ENCODE data around the gene SGO2. TPM values are rescaled to one million over a fixed set of nuclear protein-coding genes. Genes with fewer than 3 reads are reported as not detected.

Gene SGO2
- total RNA-seq, 1 experiment from 2014 or later, result 20.1 TPM

DNA sequence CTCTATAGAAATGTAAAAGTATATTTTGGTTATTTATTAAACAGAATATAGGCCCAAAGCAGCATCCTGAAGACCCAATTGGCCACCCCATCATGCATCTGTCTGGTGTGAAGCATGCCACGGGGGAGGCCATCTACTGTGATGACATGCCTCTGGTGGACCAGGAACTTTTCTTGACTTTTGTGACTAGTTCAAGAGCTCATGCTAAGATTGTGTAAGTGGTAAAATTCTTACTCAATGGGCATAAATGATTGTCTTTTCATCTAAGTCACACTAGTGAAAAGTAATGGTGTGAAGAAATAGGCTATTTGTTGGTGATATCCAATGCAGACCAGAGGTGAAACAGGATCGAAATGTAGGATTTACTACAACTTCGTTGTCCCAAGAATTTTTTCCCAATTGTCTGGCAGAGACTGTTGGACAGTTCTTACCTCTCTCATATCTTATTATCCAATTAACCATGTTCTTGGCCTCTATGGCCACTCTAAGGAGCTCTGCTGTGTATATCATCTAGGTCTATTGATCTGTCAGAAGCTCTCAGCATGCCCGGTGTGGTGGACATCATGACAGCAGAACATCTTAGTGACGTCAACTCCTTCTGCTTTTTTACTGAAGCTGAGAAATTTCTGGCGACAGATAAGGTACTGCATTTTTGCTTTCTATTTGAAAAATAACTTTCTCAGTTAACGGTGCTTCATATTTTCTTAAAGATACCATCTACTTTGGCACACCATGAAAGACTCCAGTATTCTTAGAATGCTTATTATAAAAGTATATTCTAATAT, 94.8 kb downstream of the SGO2 start:
- Histone ChIP-seq H3K9me3 (no peaks in the 10 kb centered on the region), H3K4me3 (ENCODE audit: low read depth, low read length) (no peak overlapping the region), H3K27me3 (replicated peaks; ENCODE audit: control insufficient read depth, insufficient read depth, low read length) (no peaks in the 10 kb centered on the region), H3K36me3 (ENCODE audit: control insufficient read depth, insufficient read depth, low read length) (no peaks in the 10 kb centered on the region), H3K4me1 (no peaks in the 10 kb centered on the region)
- ChIA-PET POLR2A (no interaction called here), CTCF (no interaction called here)
- TF ChIP-seq, protein P1, sequence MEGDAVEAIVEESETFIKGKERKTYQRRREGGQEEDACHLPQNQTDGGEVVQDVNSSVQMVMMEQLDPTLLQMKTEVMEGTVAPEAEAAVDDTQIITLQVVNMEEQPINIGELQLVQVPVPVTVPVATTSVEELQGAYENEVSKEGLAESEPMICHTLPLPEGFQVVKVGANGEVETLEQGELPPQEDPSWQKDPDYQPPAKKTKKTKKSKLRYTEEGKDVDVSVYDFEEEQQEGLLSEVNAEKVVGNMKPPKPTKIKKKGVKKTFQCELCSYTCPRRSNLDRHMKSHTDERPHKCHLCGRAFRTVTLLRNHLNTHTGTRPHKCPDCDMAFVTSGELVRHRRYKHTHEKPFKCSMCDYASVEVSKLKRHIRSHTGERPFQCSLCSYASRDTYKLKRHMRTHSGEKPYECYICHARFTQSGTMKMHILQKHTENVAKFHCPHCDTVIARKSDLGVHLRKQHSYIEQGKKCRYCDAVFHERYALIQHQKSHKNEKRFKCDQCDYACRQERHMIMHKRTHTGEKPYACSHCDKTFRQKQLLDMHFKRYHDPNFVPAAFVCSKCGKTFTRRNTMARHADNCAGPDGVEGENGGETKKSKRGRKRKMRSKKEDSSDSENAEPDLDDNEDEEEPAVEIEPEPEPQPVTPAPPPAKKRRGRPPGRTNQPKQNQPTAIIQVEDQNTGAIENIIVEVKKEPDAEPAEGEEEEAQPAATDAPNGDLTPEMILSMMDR (IDR thresholded peaks at IDR 0.05; ENCODE audit: insufficient read depth in 1 of 2, low read depth in 1 of 2, low read length in 1 of 2, severe bottlenecking in 1 of 2, unreplicated experiment in 1 of 2), result no peak
- no peaks in the 10 kb centered on the region for H3K27me3 Mint-ChIP-seq (ENCODE audit: insufficient read depth, unreplicated experiment)
- intact Hi-C loops (cut with micrococcal nuclease; ENCODE audit: unreplicated experiment), result no loop called here
- H3K4me1 Mint-ChIP-seq (ENCODE audit: low read depth, unreplicated experiment), result peaks cover 7% of the 10 kb centered on the region
- no peaks in the 10 kb centered on the region for H3K36me3 Mint-ChIP-seq (ENCODE audit: insufficient read depth, unreplicated experiment)
- BruUV-seq (replicated peaks), result no TSS peak
- H3K27ac Mint-ChIP-seq (ENCODE audit: unreplicated experiment), result no peak overlapping the region
- DNase-seq, result no peak
- no peak overlapping the region for H3K4me3 Mint-ChIP-seq (ENCODE audit: unreplicated experiment)
- no peaks in the 10 kb centered on the region for H3K9me3 Mint-ChIP-seq (ENCODE audit: unreplicated experiment)

GRCh38 chr2:200622106-200622505, 96.1 kb downstream of the SGO2 start:
- Mint-ChIP-seq H3K9me3 (ENCODE audit: unreplicated experiment) (no peaks in the 10 kb centered on the region), H3K4me3 (ENCODE audit: unreplicated experiment) (no peak overlapping the region), H3K27me3 (ENCODE audit: insufficient read depth, unreplicated experiment) (no peaks in the 10 kb centered on the region), H3K4me1 (ENCODE audit: low read depth, unreplicated experiment) (peaks cover 7% of the 10 kb centered on the region), H3K36me3 (ENCODE audit: insufficient read depth, unreplicated experiment) (no peaks in the 10 kb centered on the region), H3K27ac (ENCODE audit: unreplicated experiment) (no peak overlapping the region)
- no peaks in the 10 kb centered on the region for H3K4me1 ChIP-seq
- no peak for DNase-seq
- TF ChIP-seq, protein P1 (IDR thresholded peaks at IDR 0.05; ENCODE audit: insufficient read depth in 1 of 2, low read depth in 1 of 2, low read length in 1 of 2, severe bottlenecking in 1 of 2, unreplicated experiment in 1 of 2), result no peak
- no peaks in the 10 kb centered on the region for H3K9me3 ChIP-seq
- POLR2A ChIA-PET, result no interaction called here
- H3K36me3 ChIP-seq (ENCODE audit: control insufficient read depth, insufficient read depth, low read length), result no peaks in the 10 kb centered on the region
- intact Hi-C loops (cut with micrococcal nuclease; ENCODE audit: unreplicated experiment), result no loop called here
- no peaks in the 10 kb centered on the region for H3K27me3 ChIP-seq (replicated peaks; ENCODE audit: control insufficient read depth, insufficient read depth, low read length)
- H3K4me3 ChIP-seq (ENCODE audit: low read depth, low read length), result no peak overlapping the region
- CTCF ChIA-PET, result interaction anchor here (0.5 to 0.6 kb wide), 2 partner anchors 98 to 1131 kb away, joined by 5 read pairs; no protein-coding TSS in a partner anchor
- BruUV-seq (replicated peaks), result no TSS peak

DNA sequence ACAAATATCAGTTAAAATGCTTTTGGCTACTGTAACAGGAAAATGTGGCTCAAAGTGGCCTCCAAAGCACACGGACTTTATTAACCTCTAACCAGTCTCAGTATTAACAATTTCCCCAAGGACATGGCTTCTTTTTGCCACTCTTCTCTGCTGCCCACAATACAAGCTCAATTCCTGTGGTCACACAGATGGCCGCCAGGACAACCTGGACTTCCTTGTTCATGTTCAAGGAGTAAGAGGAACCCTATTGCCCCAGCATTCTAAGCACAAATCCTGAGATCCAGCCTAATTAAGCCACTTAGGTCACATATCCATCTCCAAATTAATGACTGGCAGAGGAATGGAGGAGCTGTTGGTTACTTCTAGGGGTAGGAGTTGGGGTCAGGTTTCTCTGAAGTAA, 98.0 kb downstream of the SGO2 start:
- no peaks in the 10 kb centered on the region for H3K36me3 Mint-ChIP-seq (ENCODE audit: insufficient read depth, unreplicated experiment)
- intact Hi-C loops (cut with micrococcal nuclease; ENCODE audit: unreplicated experiment), result no loop called here
- H3K4me3 Mint-ChIP-seq (ENCODE audit: unreplicated experiment), result no peak overlapping the region
- no peaks in the 10 kb centered on the region for H3K9me3 ChIP-seq
- H3K9me3 Mint-ChIP-seq (ENCODE audit: unreplicated experiment), result no peaks in the 10 kb centered on the region
- no peaks in the 10 kb centered on the region for H3K27me3 ChIP-seq (replicated peaks; ENCODE audit: control insufficient read depth, insufficient read depth, low read length)
- ChIA-PET CTCF (no interaction called here), POLR2A (no interaction called here)
- no peak for DNase-seq
- H3K27ac Mint-ChIP-seq (ENCODE audit: unreplicated experiment), result no peak overlapping the region
- H3K4me1 ChIP-seq, result no peaks in the 10 kb centered on the region
- TF ChIP-seq, protein P1 (IDR thresholded peaks at IDR 0.05; ENCODE audit: insufficient read depth in 1 of 2, low read depth in 1 of 2, low read length in 1 of 2, severe bottlenecking in 1 of 2, unreplicated experiment in 1 of 2), result no peak
- H3K36me3 ChIP-seq (ENCODE audit: control insufficient read depth, insufficient read depth, low read length), result no peaks in the 10 kb centered on the region
- no TSS peak for BruUV-seq (replicated peaks)
- peaks cover 7% of the 10 kb centered on the region for H3K4me1 Mint-ChIP-seq (ENCODE audit: low read depth, unreplicated experiment)
- no peaks in the 10 kb centered on the region for H3K27me3 Mint-ChIP-seq (ENCODE audit: insufficient read depth, unreplicated experiment)
- no peak overlapping the region for H3K4me3 ChIP-seq (ENCODE audit: low read depth, low read length)
